AG04449 (cell line): Measurements from ENCODE around the gene HSPA9.

Experiments used
- CTCF ChIA-PET: fragments of 350-600 bp; formaldehyde crosslinking; extraction: SDS; loops from one replicate; lab custom pipeline; 2021; ENCODE audit warnings: antibody characterized with exemption; lab: Yijun Ruan, JAX
- POLR2A ChIA-PET: fragments of 400-600, 350-600 bp; formaldehyde crosslinking; extraction: SDS; loops from one replicate; lab custom pipeline; 2020; ENCODE audit warnings: antibody characterized with exemption, inconsistent platforms; lab: Yijun Ruan, JAX
- DNase-seq: peaks from one replicate; pipeline ENCODE4 v3.0.0-alpha.2; 2010; ENCODE audit warnings: low read depth, low spot score
- H3K4me3 ChIP-seq: 2 replicates; pipeline ENCODE4 v1.5.1; 2011; ENCODE audit warnings: low read depth, mild to moderate bottlenecking, control low read depth, low read length
- CTCF ChIP-seq: IDR thresholded peaks from one replicate; pipeline ENCODE4 v1.5.1; 2011; ENCODE audit warnings: mild to moderate bottlenecking, moderate library complexity, low read length, control low read depth, inconsistent platforms; ENCODE audit not compliant: insufficient read depth; ENCODE audit errors: missing control alignments

Gene HSPA9

DNA sequence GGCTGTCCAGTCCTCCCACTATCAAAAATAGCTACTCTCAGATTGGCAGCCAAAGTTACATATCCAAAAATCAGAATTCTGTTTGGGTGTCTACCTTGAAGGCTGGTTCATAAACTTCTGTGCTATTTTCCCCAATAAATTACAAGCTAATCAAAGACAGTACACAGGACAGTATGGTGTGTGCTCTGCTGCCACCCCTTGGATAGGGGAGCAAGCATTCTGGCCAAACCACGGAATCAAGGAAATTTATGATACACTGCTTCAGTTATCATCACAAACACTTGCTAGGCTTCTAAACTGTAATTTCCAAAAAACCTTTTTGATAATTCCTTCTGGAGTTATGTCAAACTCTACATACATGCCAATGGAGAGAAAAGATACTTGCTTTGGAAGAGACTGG, 48.0 kb downstream of the HSPA9 start:
- TF ChIP-seq CTCF = no peak
- CTCF ChIA-PET = interaction anchor here (0.6 to 3.2 kb wide), 7 partner anchors 10 to 78 kb away, joined by 3 to 13 read pairs (median 7); partner anchors contain the start of gene ETF1
- no peak overlapping the region for H3K4me3 ChIP-seq
- POLR2A ChIA-PET = interaction anchor here (0.9 kb wide), 1 partner anchor 62 kb away, joined by 4 read pairs; the partner anchor contains the start of gene EGR1
- DNase-seq = no peak

DNA sequence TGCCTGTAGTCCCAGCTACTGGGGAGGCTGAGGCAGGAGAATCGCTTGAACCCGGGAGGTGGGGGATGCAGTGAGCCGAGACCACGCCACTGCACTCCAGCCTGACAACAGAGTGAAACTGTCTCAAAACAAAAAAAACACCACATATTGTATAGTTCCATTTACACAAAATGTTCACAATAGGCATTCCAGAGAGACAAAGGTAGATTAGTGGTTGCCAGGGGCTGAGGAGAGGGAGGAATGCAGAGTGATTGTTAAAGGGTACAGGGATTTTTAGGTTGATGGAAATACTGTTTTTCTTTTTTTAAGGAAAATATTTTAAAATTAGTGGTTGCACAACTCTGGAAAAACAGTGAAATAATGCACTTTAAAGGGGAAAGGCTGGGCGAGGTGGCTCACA, 51.8 kb downstream of the HSPA9 start:
- no peak for DNase-seq
- POLR2A ChIA-PET = no interaction called here
- H3K4me3 ChIP-seq = no peak overlapping the region
- CTCF ChIA-PET = no interaction called here
- TF ChIP-seq CTCF = no peak

DNA sequence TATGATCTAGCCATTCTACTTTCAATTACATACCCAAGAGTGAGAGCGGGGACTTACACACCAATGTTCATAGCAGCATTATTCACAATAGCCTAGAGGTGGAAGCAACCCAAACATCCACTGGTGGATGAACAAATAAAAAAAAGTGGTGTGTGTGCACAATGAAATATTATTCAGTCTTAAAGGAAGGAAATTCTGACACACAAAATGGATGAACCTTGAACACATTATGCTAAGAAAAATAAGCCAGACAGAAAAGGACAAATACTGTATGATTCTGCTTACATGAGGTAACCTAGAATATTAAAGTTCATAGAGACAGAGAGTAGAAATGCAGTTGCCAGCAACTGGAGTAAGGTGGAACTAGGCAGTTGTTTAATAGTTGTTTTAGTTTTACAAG, 54.2 kb downstream of the HSPA9 start:
- no peak for DNase-seq
- no peak for TF ChIP-seq CTCF
- H3K4me3 ChIP-seq = no peak overlapping the region
- POLR2A ChIA-PET = interaction anchor here (0.6 kb wide), 1 partner anchor 28 kb away, joined by 5 read pairs; no protein-coding TSS in a partner anchor
- CTCF ChIA-PET = interaction anchor here (0.6 to 1.0 kb wide), 4 partner anchors 17 to 958 kb away, joined by 3 read pairs; no protein-coding TSS in a partner anchor

DNA sequence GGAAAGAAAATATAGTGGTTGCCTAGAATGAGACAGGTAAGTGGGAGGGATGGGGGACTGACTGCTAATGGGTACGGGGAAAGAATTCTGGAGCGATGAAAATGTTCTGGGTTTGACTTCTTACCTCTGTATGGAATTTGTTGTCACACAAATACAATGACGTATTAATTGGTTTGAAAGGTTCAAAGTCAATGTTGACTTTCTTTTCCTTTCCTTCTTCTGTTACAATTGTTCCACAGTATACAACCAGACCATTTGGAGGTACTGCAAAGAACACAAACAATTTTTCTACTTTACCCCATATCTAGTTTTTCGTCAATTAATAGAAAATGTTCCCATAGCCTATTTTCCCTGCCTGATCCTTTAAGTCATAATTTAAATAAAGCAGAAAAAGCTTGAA, 57.8 kb downstream of the HSPA9 start:
- no peak for DNase-seq
- ChIA-PET POLR2A (no interaction called here), CTCF (interaction anchor here (1.3 to 4.5 kb wide), 2 partner anchors 14 to 23 kb away, joined by 4 to 55 read pairs; no protein-coding TSS in a partner anchor)
- no peak for TF ChIP-seq CTCF
- no peak overlapping the region for H3K4me3 ChIP-seq

GRCh38 chr5:138515556-138516245, 59.5 kb downstream of the HSPA9 start:
- ChIA-PET CTCF (interaction anchor here (1.9 to 4.5 kb wide), 2 partner anchors 12 to 66 kb away, joined by 12 to 55 read pairs; no protein-coding TSS in a partner anchor), POLR2A (no interaction called here)

More at GRCh38 chr5:138515556-138516245, 59.5 kb downstream of the HSPA9 start:
- no peak for TF ChIP-seq CTCF
- no peak overlapping the region for H3K4me3 ChIP-seq
- no peak for DNase-seq
